HG03354 (cell line): Measurements from ENCODE around the gene RAB29.
A peak's percentile ranks its signal among the peaks of the same experiment; 100 is the strongest.

Experiments
- ATAC-seq: cut with Tn5 transposase; IDR thresholded peaks from one replicate; pipeline ENCODE4 v1.9.1; 2021; ENCODE audit warnings: mild to moderate bottlenecking; ENCODE audit not compliant: unreplicated experiment, poor library complexity, severe bottlenecking

The RAB29 gene

GRCh38 chr1:205769641-205770365 is 5.5 kb downstream of the RAB29 start:
- ATAC-seq, result no peak

- ATAC-seq, result no peak
Observed at GRCh38 chr1:205767248-205767647, 8.0 kb downstream of the RAB29 start.

- no peak for ATAC-seq
Observed at GRCh38 chr1:205766570-205766969, 8.7 kb downstream of the RAB29 start.

- ATAC-seq, result no peak
Observed at GRCh38 chr1:205766038-205766437, 9.2 kb downstream of the RAB29 start.

- no peak for ATAC-seq
Observed at GRCh38 chr1:205764578-205764977, 10.7 kb downstream of the RAB29 start.

- ATAC-seq, result no peak
Observed at GRCh38 chr1:205763980-205764379, 11.3 kb downstream of the RAB29 start.

- ATAC-seq, result no peak
Observed at GRCh38 chr1:205760606-205761005, 14.7 kb downstream of the RAB29 start.

- no peak for ATAC-seq
Observed at GRCh38 chr1:205756552-205756951, 18.7 kb downstream of the RAB29 start.

GRCh38 chr1:205754857-205755256 is 20.4 kb downstream of the RAB29 start:
- no peak for ATAC-seq

GRCh38 chr1:205751036-205751651 is 24.1 kb downstream of the RAB29 start:
- no peak for ATAC-seq

GRCh38 chr1:205750138-205751035 is 24.9 kb downstream of the RAB29 start, which contains the start of gene NUCKS1:
Gene NUCKS1 (minus strand): TSS chr1:205750182. CDS start chr1:205749973, 209 bp downstream.
- ATAC-seq, result peak; percentile 81

- peak; percentile 73 for ATAC-seq
Observed at GRCh38 chr1:205749234-205750137, 25.8 kb downstream of the RAB29 start.

- peak; percentile 31 for ATAC-seq
Observed at GRCh38 chr1:205748403-205749233, 26.7 kb downstream of the RAB29 start.

GRCh38 chr1:205746757-205747412 is 28.4 kb downstream of the RAB29 start:
- ATAC-seq, result no peak

GRCh38 chr1:205744403-205744802 is 30.9 kb downstream of the RAB29 start:
- no peak for ATAC-seq

GRCh38 chr1:205743977-205744376 is 31.3 kb downstream of the RAB29 start:
- ATAC-seq, result no peak

GRCh38 chr1:205741681-205742080 is 33.6 kb downstream of the RAB29 start:
- ATAC-seq, result no peak
